ENCODE measurements around the gene ENKD1. TPM values are rescaled to one million over a fixed set of nuclear protein-coding genes. Genes with fewer than 3 reads are reported as not detected.
A peak's percentile ranks its signal among the peaks of the same experiment; 100 is the strongest.

The ENKD1 gene
- total RNA-seq, 1 donor from 2014 or later, result 24.0 TPM

- TF ChIP-seq CTCF (IDR thresholded peaks at IDR 0.05; ENCODE audit: insufficient read depth, low read length, poor library complexity, severe bottlenecking), result no peak
- Histone ChIP-seq H3K4me3 (ENCODE audit: low read depth, low read length) (no peak overlapping the region), H3K36me3 (ENCODE audit: control insufficient read depth, insufficient read depth, low read length) (peaks cover 2% of the 10 kb centered on the region), H3K27me3 (ENCODE audit: control insufficient read depth, insufficient read depth, low read length) (no peaks in the 10 kb centered on the region)
- DNase-seq (ENCODE audit: low read depth), result no peak
Measured at GRCh38 chr16:67673712-67674580, 7.4 kb upstream of the ENKD1 start.

- TF ChIP-seq CTCF (IDR thresholded peaks at IDR 0.05; ENCODE audit: insufficient read depth, low read length, poor library complexity, severe bottlenecking), result peak; percentile 77
Measured at GRCh38 chr16:67672739-67673662, 6.5 kb upstream of the ENKD1 start.

GRCh38 chr16:67672306-67672705 lies 5.8 kb upstream of the ENKD1 start:
- DNase-seq (ENCODE audit: low read depth), result no peak
- no peak for TF ChIP-seq CTCF (IDR thresholded peaks at IDR 0.05; ENCODE audit: insufficient read depth, low read length, poor library complexity, severe bottlenecking)
- Histone ChIP-seq H3K27me3 (ENCODE audit: control insufficient read depth, insufficient read depth, low read length) (no peaks in the 10 kb centered on the region), H3K36me3 (ENCODE audit: control insufficient read depth, insufficient read depth, low read length) (peaks cover 2% of the 10 kb centered on the region), H3K4me3 (ENCODE audit: low read depth, low read length) (no peak overlapping the region)

More at GRCh38 chr16:67672739-67673662, 6.5 kb upstream of the ENKD1 start:
- Histone ChIP-seq H3K27me3 (ENCODE audit: control insufficient read depth, insufficient read depth, low read length) (no peaks in the 10 kb centered on the region), H3K36me3 (ENCODE audit: control insufficient read depth, insufficient read depth, low read length) (peaks cover 2% of the 10 kb centered on the region), H3K4me3 (ENCODE audit: low read depth, low read length) (no peak overlapping the region)
- DNase-seq (ENCODE audit: low read depth), result no peak

- H3K27me3 ChIP-seq (ENCODE audit: control insufficient read depth, insufficient read depth, low read length), result no peaks in the 10 kb centered on the region
- no peak for TF ChIP-seq CTCF (IDR thresholded peaks at IDR 0.05; ENCODE audit: insufficient read depth, low read length, poor library complexity, severe bottlenecking)
- no peaks in the 10 kb centered on the region for H3K36me3 ChIP-seq (ENCODE audit: control insufficient read depth, insufficient read depth, low read length)
- no peak overlapping the region for H3K4me3 ChIP-seq (ENCODE audit: low read depth, low read length)
- no peak for DNase-seq (ENCODE audit: low read depth)
Measured at GRCh38 chr16:67669499-67670101, 3.0 kb upstream of the ENKD1 start.

GRCh38 chr16:67668495-67669157 lies 2.1 kb upstream of the ENKD1 start:
- Histone ChIP-seq H3K4me3 (ENCODE audit: low read depth, low read length) (no peak overlapping the region), H3K36me3 (ENCODE audit: control insufficient read depth, insufficient read depth, low read length) (no peaks in the 10 kb centered on the region), H3K27me3 (ENCODE audit: control insufficient read depth, insufficient read depth, low read length) (no peaks in the 10 kb centered on the region)
- TF ChIP-seq CTCF (IDR thresholded peaks at IDR 0.05; ENCODE audit: insufficient read depth, low read length, poor library complexity, severe bottlenecking), result peak; percentile 9
- no peak for DNase-seq (ENCODE audit: low read depth)

Data from kidney epithelial cell (primary cell).